Upper lobe of left lung (tissue), 6 donors: ENCODE data around the gene PAX5. TPM values are rescaled to one million over a fixed set of nuclear protein-coding genes. Genes with fewer than 3 reads are reported as not detected.

Experiments
- ATAC-seq, 2 donors: fragments of 200-7000 bp; cut with Tn5 transposase; one replicate each; pipeline ENCODE4 v1.9.1; 2022; ENCODE audit warnings: mild to moderate bottlenecking in 2 of 2, moderate library complexity in 2 of 2; ENCODE audit not compliant: low FRiP score in 2 of 2
- DNase-seq, 2 donors: peaks; one replicate each; pipeline ENCODE4 v3.0.0-alpha.2; 2019 to 2020
- H3K27ac ChIP-seq, 4 donors: fragments of 200-600 bp; sonication (generic); one replicate each; pipeline ENCODE4 v1.5.1; 2016 to 2019
- H3K27me3 ChIP-seq, 4 donors: fragments of 200-600 bp; sonication (generic); one replicate each; pipeline ENCODE4 v1.5.1; 2017 to 2019
- H3K36me3 ChIP-seq, 4 donors: fragments of 200-600 bp; sonication (generic); one replicate each; pipeline ENCODE4 v1.5.1; 2016 to 2019
- H3K4me1 ChIP-seq, 4 donors: fragments of 200-600 bp; sonication (generic); one replicate each; pipeline ENCODE4 v1.5.1; 2018 to 2019
- H3K4me3 ChIP-seq, 4 donors: fragments of 200-600 bp; sonication (generic); one replicate each; pipeline ENCODE4 v1.5.1; 2017 to 2019; ENCODE audit warnings: mild to moderate bottlenecking in 2 of 4, moderate library complexity in 1 of 4
- H3K9me3 ChIP-seq, 4 donors: fragments of 200-600 bp; sonication (generic); one replicate each; pipeline ENCODE4 v1.5.1; 2018 to 2019
- EP300 ChIP-seq, 4 donors: sonication (generic); formaldehyde crosslinking; IDR thresholded peaks; one replicate each; pipeline ENCODE4 v1.5.1; 2017; ENCODE audit warnings: antibody characterized with exemption in 4 of 4, control low read depth in 2 of 4
- POLR2A ChIP-seq, 4 donors: fragments of 450-650 bp; IDR thresholded peaks; one replicate each; pipeline ENCODE4 v1.5.1; 2016 to 2017; ENCODE audit warnings: antibody characterized with exemption in 4 of 4, mild to moderate bottlenecking in 2 of 4
- POLR2AphosphoS5 ChIP-seq, 2 donors: sonication (generic); formaldehyde crosslinking; IDR thresholded peaks; one replicate each; pipeline ENCODE4 v1.5.1; 2017; ENCODE audit warnings: antibody characterized with exemption in 2 of 2
- WGBS, 2 donors: methylation state at CpG; one replicate each; pipeline ENCODE4 v1.1.5; 2017 to 2018; 5-methylcytosine and 5-hydroxymethylcytosine counted together
- total RNA-seq, 6 donors: library from RNA; depleted of rRNA in 4 of 6; stranded (reverse); fragments of >200 nt in 4 of 6; gene quantifications; one replicate each; pipeline versions ENCODE4 v1.1.0 to v1.2.1, GENCODE V29; 2016 to 2021
- TF ChIP-seq, protein P1 (sequence below), 6 experiments: fragments of 450-650 bp in 4 of 6; fragments of 200-600 bp in 2 of 6; sonication (generic) in 2 of 6; IDR thresholded peaks; one replicate each; pipeline ENCODE4 v1.5.1; 2016 to 2019; ENCODE audit warnings: antibody characterized with exemption in 6 of 6
- donor health status: DM: no; HTN: no; CAD: no; lungs with moderate emphysema.
- donor health status: DM: no; HTN: yes; CAD: no; lungs with severe emphysema.

Gene PAX5
- total RNA-seq, 6 donors from 2014 or later: under 0.01 to 0.64 (median 0.43) TPM; not detected in 1

- Histone ChIP-seq H3K27me3 (no peaks in the 10 kb centered on the region), H3K36me3 (no peaks in the 10 kb centered on the region), H3K4me3 (no peak overlapping the region), H3K4me1 (no peaks in the 10 kb centered on the region), H3K9me3 (no peaks in the 10 kb centered on the region), H3K27ac (no peak overlapping the region)
- peak in 1 of 2 donors; percentile 2 for DNase-seq
- TF ChIP-seq POLR2A (IDR thresholded peaks at IDR 0.05) (no peak), EP300 (IDR thresholded peaks at IDR 0.05) (no peak), POLR2AphosphoS5 (IDR thresholded peaks at IDR 0.05) (no peak)
- TF ChIP-seq, protein P1, sequence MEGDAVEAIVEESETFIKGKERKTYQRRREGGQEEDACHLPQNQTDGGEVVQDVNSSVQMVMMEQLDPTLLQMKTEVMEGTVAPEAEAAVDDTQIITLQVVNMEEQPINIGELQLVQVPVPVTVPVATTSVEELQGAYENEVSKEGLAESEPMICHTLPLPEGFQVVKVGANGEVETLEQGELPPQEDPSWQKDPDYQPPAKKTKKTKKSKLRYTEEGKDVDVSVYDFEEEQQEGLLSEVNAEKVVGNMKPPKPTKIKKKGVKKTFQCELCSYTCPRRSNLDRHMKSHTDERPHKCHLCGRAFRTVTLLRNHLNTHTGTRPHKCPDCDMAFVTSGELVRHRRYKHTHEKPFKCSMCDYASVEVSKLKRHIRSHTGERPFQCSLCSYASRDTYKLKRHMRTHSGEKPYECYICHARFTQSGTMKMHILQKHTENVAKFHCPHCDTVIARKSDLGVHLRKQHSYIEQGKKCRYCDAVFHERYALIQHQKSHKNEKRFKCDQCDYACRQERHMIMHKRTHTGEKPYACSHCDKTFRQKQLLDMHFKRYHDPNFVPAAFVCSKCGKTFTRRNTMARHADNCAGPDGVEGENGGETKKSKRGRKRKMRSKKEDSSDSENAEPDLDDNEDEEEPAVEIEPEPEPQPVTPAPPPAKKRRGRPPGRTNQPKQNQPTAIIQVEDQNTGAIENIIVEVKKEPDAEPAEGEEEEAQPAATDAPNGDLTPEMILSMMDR (IDR thresholded peaks at IDR 0.05): no peak
- WGBS, 2 donors: 82 to 92% methylated on average over 7 of the region's 7 CpGs
- ATAC-seq: no peak
Observed at GRCh38 chr9:36940881-36941280, 93.2 kb downstream of the PAX5 start.

DNA sequence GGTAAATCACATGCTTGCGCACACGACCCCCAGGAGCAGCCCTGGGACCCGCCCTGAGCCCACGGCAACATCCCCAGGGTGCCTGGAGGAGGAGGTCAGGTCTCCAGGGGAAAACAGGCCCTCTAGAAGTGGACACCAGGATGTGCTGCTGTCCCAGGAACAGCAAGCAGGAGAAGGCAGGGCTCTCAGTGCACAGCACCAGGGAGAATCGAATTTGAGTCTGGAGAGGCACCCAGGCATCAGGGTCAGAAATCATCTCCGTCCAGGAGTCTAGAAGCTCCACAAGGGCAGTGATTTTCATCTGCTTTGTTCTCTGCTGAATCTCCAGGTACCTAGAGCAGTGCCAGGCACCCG is 93.6 kb downstream of the PAX5 start:
- ATAC-seq (no peak), DNase-seq (no peak)
- Histone ChIP-seq H3K9me3 (no peaks in the 10 kb centered on the region), H3K4me3 (no peak overlapping the region), H3K4me1 (no peaks in the 10 kb centered on the region), H3K36me3 (no peaks in the 10 kb centered on the region), H3K27me3 (no peaks in the 10 kb centered on the region), H3K27ac (no peak overlapping the region)
- 71 to 73% methylated on average over 7 of the region's 7 CpGs for WGBS, 2 donors
- TF ChIP-seq, protein P1 (IDR thresholded peaks at IDR 0.05): no peak
- no peak for TF ChIP-seq POLR2AphosphoS5 (IDR thresholded peaks at IDR 0.05)
- TF ChIP-seq POLR2A (IDR thresholded peaks at IDR 0.05): no peak

DNA sequence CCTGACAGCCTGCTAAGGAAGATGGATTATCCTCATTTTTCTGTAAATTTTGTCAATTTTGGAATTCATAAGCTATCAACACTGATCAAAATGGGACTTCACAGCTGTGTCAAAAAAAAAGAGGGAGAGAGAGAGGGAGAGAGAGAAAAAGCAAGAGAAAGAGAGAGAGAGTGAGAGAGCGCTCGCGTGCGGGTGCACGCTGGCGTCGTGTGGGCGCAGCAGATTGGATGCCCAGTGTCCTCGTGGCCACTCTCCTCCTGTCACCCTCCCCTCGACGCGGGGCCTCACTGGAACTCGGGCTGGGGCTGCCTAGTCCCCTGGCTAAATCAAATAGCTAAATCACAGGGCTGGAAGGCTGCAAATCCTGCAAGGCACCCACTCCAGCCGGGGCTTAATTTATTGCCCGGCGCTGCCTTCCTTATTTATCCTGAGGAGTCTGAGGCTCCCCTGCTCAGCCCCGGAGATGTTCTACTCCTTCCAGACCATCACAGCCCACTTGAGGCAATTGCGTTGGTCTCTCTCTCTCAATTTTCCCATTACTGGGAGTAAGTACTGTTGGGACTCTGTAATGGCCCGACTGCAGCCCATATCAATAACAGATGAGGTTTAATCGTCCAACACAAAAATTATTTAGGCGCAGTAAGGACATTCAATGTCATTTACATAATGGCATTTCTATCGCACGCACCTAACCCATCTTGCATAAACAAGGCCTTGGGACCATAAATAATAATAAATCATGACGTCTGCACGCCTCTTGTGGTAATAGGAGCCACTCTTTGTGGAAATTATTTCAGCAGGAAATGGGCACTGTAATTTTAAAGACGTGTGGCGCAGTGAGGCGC is 94.2 kb downstream of the PAX5 start:
- ATAC-seq: no peak
- DNase-seq: peak in 1 of 2 donors; percentile 9
- TF ChIP-seq POLR2AphosphoS5 (IDR thresholded peaks at IDR 0.05): no peak
- TF ChIP-seq POLR2A (IDR thresholded peaks at IDR 0.05): no peak
- TF ChIP-seq, protein P1 (IDR thresholded peaks at IDR 0.05): no peak
- no peak for TF ChIP-seq EP300 (IDR thresholded peaks at IDR 0.05)
- WGBS, 2 donors: 70 to 80% methylated on average over 28 of the region's 28 CpGs
- Histone ChIP-seq H3K27me3 (no peaks in the 10 kb centered on the region), H3K4me3 (no peak overlapping the region), H3K36me3 (no peaks in the 10 kb centered on the region), H3K4me1 (no peaks in the 10 kb centered on the region), H3K27ac (no peak overlapping the region), H3K9me3 (no peaks in the 10 kb centered on the region)

DNA sequence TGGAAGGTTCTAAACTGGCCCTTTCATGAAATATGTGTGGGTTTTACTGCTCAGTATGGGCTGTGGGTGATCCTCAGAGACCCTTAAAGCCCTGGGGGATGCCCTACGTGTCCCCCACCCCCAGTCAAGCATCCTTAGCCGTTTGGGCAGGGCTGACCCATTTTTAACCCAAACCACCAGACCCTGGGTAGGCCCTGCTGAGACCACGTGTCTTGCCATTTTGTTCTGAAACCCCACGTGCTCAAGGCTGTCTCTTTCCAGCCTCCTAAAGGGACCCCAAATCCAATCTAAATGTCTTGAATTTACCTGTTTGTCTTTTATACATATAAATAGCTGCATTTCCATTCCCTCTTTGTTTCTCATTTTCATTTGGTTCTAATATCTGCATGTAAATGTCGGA is 94.9 kb downstream of the PAX5 start:
- Histone ChIP-seq H3K27me3 (no peaks in the 10 kb centered on the region), H3K36me3 (no peaks in the 10 kb centered on the region), H3K9me3 (no peaks in the 10 kb centered on the region), H3K4me3 (no peak overlapping the region), H3K4me1 (no peaks in the 10 kb centered on the region), H3K27ac (no peak overlapping the region)
- peak in 1 of 2 donors; percentile 6 for DNase-seq
- no peak for ATAC-seq
- TF ChIP-seq POLR2A (IDR thresholded peaks at IDR 0.05) (no peak), EP300 (IDR thresholded peaks at IDR 0.05) (no peak), POLR2AphosphoS5 (IDR thresholded peaks at IDR 0.05) (no peak)
- TF ChIP-seq, protein P1 (IDR thresholded peaks at IDR 0.05): no peak
- 55 to 69% methylated on average over 5 of the region's 5 CpGs for WGBS, 2 donors

DNA sequence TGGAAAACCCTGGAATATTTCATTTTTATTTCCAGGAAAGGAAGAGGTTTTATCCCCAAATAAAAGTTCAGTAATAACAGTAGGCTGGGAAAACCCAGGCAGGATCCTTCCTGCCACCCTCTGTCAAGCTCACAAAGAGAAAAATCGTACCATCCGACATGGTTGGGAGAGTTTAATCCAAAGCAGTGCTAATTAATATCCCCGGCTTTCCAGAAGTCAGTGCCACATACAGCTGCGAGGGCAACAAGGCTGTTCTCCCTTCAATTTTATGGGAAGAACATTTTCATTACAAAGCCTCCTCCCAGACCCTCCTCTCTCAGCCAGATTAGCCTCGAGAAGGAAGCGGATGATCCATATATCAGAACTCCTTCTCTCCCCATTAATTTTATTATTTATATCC is 95.5 kb downstream of the PAX5 start:
- Histone ChIP-seq H3K9me3 (no peaks in the 10 kb centered on the region), H3K4me3 (no peak overlapping the region), H3K27me3 (no peaks in the 10 kb centered on the region), H3K27ac (no peak overlapping the region), H3K36me3 (no peaks in the 10 kb centered on the region), H3K4me1 (no peaks in the 10 kb centered on the region)
- ATAC-seq (no peak), DNase-seq (no peak)
- TF ChIP-seq POLR2AphosphoS5 (IDR thresholded peaks at IDR 0.05) (no peak), EP300 (IDR thresholded peaks at IDR 0.05) (no peak)
- 68 to 77% methylated on average over 6 of the region's 6 CpGs for WGBS, 2 donors
